HG03045 (cell line): ENCODE results near the gene SFXN5.

ENCODE experiments used
- ATAC-seq: cut with Tn5 transposase; IDR thresholded peaks from one replicate; pipeline ENCODE4 v1.9.1; 2021; ENCODE audit warnings: mild to moderate bottlenecking, moderate library complexity; ENCODE audit not compliant: unreplicated experiment

The SFXN5 gene

GRCh38 chr2:72927619-72928550, 143.6 kb downstream of the SFXN5 start:
- ATAC-seq, result no peak

- ATAC-seq, result no peak
Observed at GRCh38 chr2:72926811-72927465, 144.6 kb downstream of the SFXN5 start.

- no peak for ATAC-seq
Observed at GRCh38 chr2:72926368-72926767, 145.1 kb downstream of the SFXN5 start.

GRCh38 chr2:72925328-72925943, 146.1 kb downstream of the SFXN5 start:
- no peak for ATAC-seq

GRCh38 chr2:72924353-72925240, 146.9 kb downstream of the SFXN5 start:
- ATAC-seq, result no peak

DNA sequence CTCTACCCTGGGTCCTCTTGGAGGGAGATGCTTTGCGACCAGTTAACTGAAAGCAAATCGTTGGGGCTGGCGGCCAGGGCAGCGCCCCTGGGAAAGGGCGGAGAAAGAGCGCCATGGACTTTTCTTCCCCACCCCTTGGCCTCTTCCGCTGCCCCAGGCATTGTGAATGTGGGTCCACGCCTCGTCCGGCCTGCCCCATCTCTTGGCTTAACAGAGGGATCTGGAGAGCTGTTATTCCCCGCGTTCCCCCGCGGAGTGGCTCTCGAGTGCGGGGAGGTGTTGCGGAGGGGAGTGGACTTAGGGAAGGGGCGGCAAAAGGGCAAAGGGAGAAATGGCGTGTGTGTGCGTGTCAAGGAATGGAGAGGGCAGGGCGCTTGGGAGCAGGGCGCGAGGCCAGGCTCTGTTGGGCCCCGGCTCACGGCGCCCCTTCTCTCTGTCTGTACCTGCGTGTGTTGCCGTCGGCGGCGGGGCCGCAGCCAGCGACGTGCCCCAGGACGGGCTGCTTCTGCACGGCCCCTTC, 147.6 kb downstream of the SFXN5 start:
- no peak for ATAC-seq

DNA sequence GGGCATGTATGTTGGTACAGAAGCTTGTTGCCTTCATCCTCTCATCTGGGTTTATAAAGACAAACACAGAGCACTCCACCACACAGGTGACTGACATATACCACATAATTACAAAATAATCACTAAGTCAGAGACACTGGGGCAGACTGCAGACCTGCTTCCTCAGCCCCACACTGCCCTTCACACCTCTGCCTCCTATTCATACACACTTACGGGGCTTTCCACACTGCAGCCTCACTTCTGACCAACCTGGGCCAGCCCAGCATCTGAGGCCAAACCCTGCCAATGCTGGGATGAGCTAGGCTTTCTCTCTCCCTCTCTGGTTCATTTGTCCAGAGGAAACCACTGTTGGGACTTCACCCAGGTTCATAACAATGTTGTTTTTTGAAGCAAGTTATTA, 149.7 kb downstream of the SFXN5 start:
- no peak for ATAC-seq

- ATAC-seq, result no peak
Observed at GRCh38 chr2:72921088-72921851, 150.2 kb downstream of the SFXN5 start.

DNA sequence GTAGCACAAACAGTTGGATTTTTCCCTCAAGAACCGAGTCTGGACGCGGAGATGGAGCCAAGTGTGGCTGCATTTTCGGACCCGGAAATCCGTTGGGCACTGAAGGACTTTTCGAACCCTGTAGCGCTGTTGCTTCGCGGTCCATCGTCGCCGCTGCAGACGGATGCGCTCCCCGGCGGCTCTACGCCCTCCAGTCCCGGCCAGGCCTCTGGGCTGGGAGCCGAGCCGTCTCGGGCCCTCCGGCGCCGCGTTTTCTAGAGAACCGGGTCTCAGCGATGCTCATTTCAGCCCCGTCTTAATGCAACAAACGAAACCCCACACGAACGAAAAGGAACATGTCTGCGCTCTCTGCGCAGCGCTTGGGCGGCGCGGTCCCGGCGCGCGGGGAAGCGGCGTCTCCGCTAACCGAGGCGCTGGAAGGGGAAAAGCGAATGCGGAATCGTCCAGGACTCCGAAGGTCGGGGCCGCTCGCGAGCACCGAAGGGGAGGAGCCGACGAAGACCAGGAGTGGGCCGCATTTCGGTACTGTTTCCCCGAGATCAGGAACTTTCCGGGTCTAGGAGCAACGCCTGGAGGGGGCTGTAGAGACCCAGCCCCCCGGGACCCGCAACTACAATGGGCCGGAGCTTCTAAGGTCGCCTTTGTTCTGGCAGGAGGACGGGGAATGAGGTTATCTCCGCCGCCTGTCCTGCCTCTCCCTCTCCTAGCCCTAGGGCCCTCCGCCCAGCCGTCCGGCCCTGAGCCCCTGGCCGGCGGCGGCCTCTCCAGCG, 151.0 kb downstream of the SFXN5 start:
- no peak for ATAC-seq

GRCh38 chr2:72919414-72920317, 151.8 kb downstream of the SFXN5 start:
- ATAC-seq, result no peak

DNA sequence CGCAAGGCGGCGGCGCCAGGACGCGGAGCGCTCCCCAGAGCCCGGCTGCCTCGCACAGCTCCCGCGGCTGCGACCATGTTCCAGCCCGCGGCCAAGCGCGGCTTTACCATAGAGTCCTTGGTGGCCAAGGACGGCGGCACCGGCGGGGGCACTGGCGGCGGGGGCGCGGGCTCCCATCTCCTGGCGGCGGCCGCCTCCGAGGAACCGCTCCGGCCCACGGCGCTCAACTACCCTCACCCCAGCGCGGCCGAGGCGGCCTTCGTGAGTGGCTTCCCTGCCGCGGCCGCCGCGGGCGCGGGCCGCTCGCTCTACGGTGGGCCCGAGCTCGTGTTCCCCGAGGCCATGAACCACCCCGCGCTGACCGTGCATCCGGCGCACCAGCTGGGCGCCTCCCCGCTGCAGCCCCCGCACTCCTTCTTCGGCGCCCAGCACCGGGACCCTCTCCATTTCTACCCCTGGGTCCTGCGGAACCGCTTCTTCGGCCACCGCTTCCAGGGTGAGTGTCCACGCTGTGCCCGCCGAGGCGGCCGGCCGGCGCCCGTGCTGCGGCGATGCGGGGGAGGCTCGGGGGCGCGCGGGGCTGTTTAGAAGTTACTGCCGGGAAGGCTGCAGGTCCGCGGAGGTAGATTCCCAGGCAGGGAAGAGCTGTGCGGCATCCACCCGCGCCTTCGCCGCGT, 153.5 kb downstream of the SFXN5 start:
- ATAC-seq, result peak; percentile 0

DNA sequence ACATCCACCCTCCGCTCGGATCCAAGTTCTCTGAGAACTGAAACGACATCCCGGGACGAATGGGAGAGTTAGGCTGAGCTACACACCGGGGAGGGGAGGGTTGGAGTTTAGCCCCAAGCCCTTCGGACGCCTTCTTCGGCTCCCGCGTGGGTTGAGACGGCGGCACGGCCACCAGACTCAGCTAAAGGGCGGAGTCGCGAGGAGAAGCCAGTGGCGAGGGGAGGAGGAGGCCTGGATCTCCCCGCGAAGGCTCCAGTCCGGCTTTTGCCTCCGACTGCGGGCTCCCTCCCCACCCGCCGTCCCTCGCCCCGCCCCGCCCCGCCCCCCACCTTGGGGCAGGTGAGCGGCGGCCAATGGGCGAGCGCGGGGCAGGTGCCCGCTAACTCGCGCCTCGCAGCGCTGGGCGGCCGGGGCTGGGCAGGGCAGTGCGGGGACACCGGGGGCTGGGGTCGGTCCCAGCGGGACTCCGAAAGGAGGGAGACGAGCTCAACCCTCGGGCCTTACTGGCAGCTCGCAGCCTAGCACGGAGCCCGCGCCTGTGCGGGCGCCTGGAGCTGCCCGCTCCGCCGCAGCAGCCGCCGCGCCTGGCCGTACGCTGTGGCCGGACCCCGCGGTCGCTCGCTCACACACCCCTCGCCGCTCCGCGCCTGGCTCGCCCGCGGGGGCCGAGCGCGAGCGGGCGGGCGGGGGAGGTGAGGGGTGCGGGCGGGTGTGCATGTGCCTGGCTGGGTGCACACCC, 154.2 kb downstream of the SFXN5 start, which contains the start of gene EMX1:
Gene EMX1 (plus strand): TSS at position 382 of the 739 bp plus-strand sequence. CDS start 334 bp downstream, at position 716.
- peak; percentile 49 for ATAC-seq

GRCh38 chr2:72916743-72917137, 154.8 kb downstream of the SFXN5 start:
- ATAC-seq, result peak; percentile 0

DNA sequence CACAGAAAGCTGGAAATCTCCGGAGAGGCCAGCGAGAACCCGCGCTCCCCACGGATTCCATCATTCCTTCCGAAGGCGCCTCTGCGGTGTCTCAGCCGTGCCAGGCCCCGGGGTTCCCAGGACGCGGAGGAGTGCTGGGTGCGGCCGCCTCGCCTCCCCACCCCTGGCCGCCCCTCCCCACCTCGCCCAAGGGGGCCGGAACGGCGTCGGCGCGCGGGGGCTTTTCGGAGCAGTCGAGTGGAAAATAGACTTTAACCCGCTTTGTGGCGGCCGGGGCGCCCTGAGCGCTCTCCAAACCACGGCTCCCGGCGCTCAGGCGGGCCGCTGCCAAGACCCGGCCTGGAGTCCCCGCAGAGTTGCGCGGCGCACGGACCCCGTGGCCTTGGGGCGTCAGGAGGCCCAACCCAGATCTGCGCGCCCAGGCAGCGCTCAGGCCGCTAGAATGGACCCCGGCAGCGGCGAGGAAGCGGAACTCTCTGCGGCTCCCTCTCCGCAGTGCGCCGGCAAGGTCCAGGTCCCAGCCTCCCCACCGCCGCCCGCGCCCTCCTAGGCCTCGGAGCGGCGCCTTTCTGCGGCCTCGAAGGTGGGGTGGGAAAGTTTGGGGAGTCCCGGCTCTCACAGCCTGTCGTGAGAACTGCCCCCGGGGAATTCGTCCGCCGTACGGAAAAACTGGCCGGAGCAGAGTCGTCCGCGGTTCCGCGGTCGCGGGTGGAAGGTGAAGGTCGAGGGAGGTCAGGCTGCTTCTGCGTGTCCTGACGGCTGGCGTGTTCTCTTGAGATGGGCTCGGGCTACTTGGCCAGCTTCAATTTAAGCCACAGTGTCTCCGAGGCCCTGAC, 155.4 kb downstream of the SFXN5 start:
- ATAC-seq, result peak; percentile 51

GRCh38 chr2:72915320-72915906, 156.1 kb downstream of the SFXN5 start:
- ATAC-seq, result no peak
